ENCODE measurements around the gene EREG. TPM values are rescaled to one million over a fixed set of nuclear protein-coding genes. Genes with fewer than 3 reads are reported as not detected.

The EREG gene
- total RNA-seq, 4 donors from 2014 or later, result 2.4 to 4.6 (median 3.7) TPM

GRCh38 chr4:74420863-74421262, 55.9 kb downstream of the EREG start:
- intact Hi-C loops (cut with DNase I), result no loop called here
- no peak overlapping the region for H3K27ac ChIP-seq (replicated peaks in 1 of 4)
- no peaks in the 10 kb centered on the region for H3K36me3 ChIP-seq
- DNase-seq (ENCODE audit: extremely low spot score), result no peak
- H3K27me3 ChIP-seq, result no peaks in the 10 kb centered on the region
- H3K4me1 ChIP-seq, result peaks cover 0 to 3% (median 0%) of the 10 kb centered on the region in 4 donors
- 65% methylated on average over 5 of the region's 5 CpGs for WGBS
- H3K9me3 ChIP-seq, result no peaks in the 10 kb centered on the region
- no peak for TF ChIP-seq POLR2A (IDR thresholded peaks at IDR 0.05; ENCODE audit: low read depth)
- no peak for TF ChIP-seq POLR2AphosphoS5 (IDR thresholded peaks at IDR 0.05)
- no peak for TF ChIP-seq CTCF (IDR thresholded peaks at IDR 0.05)
- TF ChIP-seq EP300 (IDR thresholded peaks at IDR 0.05), result no peak
- no peak overlapping the region for H3K4me3 ChIP-seq

GRCh38 chr4:74423104-74423503, 58.2 kb downstream of the EREG start:
- H3K36me3 ChIP-seq, result no peaks in the 10 kb centered on the region
- TF ChIP-seq EP300 (IDR thresholded peaks at IDR 0.05), result no peak
- TF ChIP-seq POLR2AphosphoS5 (IDR thresholded peaks at IDR 0.05), result no peak
- no peak for TF ChIP-seq CTCF (IDR thresholded peaks at IDR 0.05)
- no peak for TF ChIP-seq POLR2A (IDR thresholded peaks at IDR 0.05; ENCODE audit: low read depth)
- H3K4me3 ChIP-seq, result no peak overlapping the region
- H3K9me3 ChIP-seq, result no peaks in the 10 kb centered on the region
- H3K27ac ChIP-seq (replicated peaks in 1 of 4), result no peak overlapping the region
- intact Hi-C loops (cut with DNase I), result no loop called here
- 39% methylated on average over 1 of the region's 1 CpG for WGBS
- no peak for DNase-seq (ENCODE audit: extremely low spot score)
- H3K4me1 ChIP-seq, result peaks cover 0 to 3% (median 0%) of the 10 kb centered on the region in 4 donors
- no peaks in the 10 kb centered on the region for H3K27me3 ChIP-seq

- 92% methylated on average over 2 of the region's 2 CpGs for WGBS
- TF ChIP-seq POLR2AphosphoS5 (IDR thresholded peaks at IDR 0.05) (no peak), EP300 (IDR thresholded peaks at IDR 0.05) (no peak), POLR2A (IDR thresholded peaks at IDR 0.05; ENCODE audit: low read depth) (no peak), CTCF (IDR thresholded peaks at IDR 0.05) (no peak)
- Histone ChIP-seq H3K36me3 (no peaks in the 10 kb centered on the region), H3K27me3 (no peaks in the 10 kb centered on the region), H3K27ac (replicated peaks in 1 of 4) (no peak overlapping the region), H3K4me3 (no peak overlapping the region), H3K9me3 (no peaks in the 10 kb centered on the region), H3K4me1 (peaks cover 0 to 3% (median 0%) of the 10 kb centered on the region in 4 donors)
- intact Hi-C loops (cut with DNase I), result no loop called here
- no peak for DNase-seq (ENCODE audit: extremely low spot score)
These were observed 59.2 kb downstream of the EREG start for GRCh38 chr4:74424111-74424510.

GRCh38 chr4:74426101-74426500, 61.2 kb downstream of the EREG start:
- no peak for DNase-seq (ENCODE audit: extremely low spot score)
- WGBS, result 50% methylated on average over 1 of the region's 1 CpG
- Histone ChIP-seq H3K27ac (replicated peaks in 1 of 4) (no peak overlapping the region), H3K27me3 (no peaks in the 10 kb centered on the region), H3K4me3 (no peak overlapping the region), H3K9me3 (no peaks in the 10 kb centered on the region), H3K4me1 (peaks cover 0 to 9% (median 0%) of the 10 kb centered on the region in 4 donors), H3K36me3 (no peaks in the 10 kb centered on the region)
- TF ChIP-seq POLR2A (IDR thresholded peaks at IDR 0.05; ENCODE audit: low read depth) (no peak), POLR2AphosphoS5 (IDR thresholded peaks at IDR 0.05) (no peak), CTCF (IDR thresholded peaks at IDR 0.05) (no peak), EP300 (IDR thresholded peaks at IDR 0.05) (no peak)
- intact Hi-C loops (cut with DNase I), result no loop called here

GRCh38 chr4:74428276-74428675, 63.3 kb downstream of the EREG start:
- H3K9me3 ChIP-seq, result no peaks in the 10 kb centered on the region
- H3K27me3 ChIP-seq, result no peaks in the 10 kb centered on the region
- intact Hi-C loops (cut with DNase I), result no loop called here
- H3K4me3 ChIP-seq, result no peak overlapping the region
- no peak for TF ChIP-seq POLR2A (IDR thresholded peaks at IDR 0.05; ENCODE audit: low read depth)
- TF ChIP-seq EP300 (IDR thresholded peaks at IDR 0.05), result no peak
- TF ChIP-seq POLR2AphosphoS5 (IDR thresholded peaks at IDR 0.05), result no peak
- TF ChIP-seq CTCF (IDR thresholded peaks at IDR 0.05), result no peak
- no peak overlapping the region for H3K27ac ChIP-seq (replicated peaks in 1 of 4)
- H3K4me1 ChIP-seq, result peaks cover 0 to 10% (median 0%) of the 10 kb centered on the region in 4 donors
- no peaks in the 10 kb centered on the region for H3K36me3 ChIP-seq
- no peak for DNase-seq (ENCODE audit: extremely low spot score)
